GM19467 (cell line): ENCODE measurements around the gene CDK3.

Source experiments
- ATAC-seq: cut with Tn5 transposase; IDR thresholded peaks from one replicate; pipeline ENCODE4 v1.9.1; 2021; ENCODE audit warnings: mild to moderate bottlenecking, moderate library complexity; ENCODE audit not compliant: unreplicated experiment

Gene CDK3

DNA sequence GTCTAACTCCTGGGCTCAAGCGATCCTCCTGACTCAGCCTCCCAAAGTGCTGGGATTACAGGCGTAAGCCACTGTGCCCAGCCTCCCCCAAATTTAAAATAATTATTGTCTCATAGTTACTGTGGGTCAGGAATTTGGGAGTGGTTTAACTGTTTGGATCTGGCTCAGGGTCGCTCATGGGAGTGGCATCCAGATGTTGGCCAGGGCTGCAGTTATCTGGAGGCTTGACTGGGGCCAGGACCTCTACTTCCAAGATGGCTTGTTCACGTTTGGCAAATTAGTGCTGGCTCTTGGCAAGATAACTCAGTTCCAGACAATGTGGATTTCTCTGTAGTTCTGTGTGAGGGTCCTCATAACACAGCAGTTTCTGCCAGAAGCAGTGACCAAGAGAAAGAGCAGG is 13.6 kb upstream of the CDK3 start:
- no peak for ATAC-seq

DNA sequence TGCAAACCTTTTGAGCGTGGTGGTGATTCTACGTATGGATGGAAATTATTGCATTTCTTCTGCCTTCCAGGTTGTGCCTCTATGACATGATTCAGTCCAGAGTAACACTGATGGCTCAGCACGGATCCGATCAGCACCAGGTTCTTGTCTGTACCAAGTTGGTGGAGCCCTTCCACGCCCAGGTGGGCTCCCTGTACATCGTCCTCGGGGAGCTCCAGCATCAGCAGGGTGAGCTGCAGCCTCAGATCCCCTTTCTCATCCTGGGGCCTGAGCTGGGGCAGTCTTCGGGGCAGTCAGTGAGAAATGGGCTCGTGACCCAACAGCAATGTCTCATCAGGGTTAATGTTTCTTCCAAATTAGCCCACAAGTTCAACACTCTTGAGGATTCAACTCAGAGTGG is 9.3 kb upstream of the CDK3 start:
- no peak for ATAC-seq

DNA sequence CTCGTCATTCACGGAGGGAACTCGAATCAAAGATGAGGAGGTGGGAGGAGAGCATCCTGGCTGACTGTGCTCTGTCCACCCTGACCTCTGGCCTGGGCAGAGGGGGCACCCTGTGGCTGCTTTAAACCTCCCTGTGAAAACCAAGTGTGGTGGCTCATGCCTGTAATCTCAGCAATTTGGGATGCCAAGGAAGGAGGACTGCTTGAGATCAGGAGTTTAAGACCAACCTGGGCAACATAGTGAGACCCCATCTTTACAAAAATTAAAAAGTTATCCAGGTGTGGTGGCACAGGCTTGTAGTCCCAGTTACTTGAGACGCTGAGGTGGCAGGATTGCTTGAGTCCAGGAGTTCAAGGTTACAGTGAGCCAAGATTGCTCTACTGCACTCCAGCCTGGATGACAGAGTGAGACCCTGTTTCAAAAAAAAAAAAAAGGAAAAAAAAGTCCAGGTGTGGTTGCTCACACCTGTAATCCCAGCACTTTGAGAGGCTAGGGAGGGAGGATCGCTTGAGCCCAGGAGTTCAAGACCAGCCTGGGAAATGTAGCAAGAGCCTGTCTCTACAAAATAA is 5.8 kb upstream of the CDK3 start:
- ATAC-seq, result no peak

DNA sequence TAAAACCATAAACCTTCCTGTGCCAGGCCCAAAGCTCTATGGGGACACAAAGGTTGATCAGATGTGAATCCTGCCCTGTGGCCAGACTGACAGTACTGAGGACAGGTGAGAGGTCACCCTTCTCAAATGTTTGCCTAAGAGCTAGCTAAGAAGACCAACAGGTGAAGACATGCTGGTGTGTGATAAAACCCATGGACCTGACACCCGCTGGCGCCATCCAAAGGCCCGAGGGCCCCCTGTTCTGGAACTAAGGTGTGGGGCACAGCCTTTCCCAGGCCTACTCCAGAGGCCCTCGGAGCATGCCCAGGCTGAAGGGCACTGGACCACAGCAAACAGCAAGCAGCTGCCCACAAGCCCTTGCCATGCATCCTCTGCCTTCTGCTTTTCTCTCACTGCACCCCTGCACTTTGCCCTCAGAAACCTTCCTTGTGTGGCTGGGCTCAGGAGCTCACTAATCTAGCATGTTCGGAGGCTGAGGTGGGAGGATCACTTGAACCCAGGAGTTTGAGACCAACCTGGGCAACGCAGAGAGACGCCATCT is 5.2 kb upstream of the CDK3 start:
- ATAC-seq, result no peak

DNA sequence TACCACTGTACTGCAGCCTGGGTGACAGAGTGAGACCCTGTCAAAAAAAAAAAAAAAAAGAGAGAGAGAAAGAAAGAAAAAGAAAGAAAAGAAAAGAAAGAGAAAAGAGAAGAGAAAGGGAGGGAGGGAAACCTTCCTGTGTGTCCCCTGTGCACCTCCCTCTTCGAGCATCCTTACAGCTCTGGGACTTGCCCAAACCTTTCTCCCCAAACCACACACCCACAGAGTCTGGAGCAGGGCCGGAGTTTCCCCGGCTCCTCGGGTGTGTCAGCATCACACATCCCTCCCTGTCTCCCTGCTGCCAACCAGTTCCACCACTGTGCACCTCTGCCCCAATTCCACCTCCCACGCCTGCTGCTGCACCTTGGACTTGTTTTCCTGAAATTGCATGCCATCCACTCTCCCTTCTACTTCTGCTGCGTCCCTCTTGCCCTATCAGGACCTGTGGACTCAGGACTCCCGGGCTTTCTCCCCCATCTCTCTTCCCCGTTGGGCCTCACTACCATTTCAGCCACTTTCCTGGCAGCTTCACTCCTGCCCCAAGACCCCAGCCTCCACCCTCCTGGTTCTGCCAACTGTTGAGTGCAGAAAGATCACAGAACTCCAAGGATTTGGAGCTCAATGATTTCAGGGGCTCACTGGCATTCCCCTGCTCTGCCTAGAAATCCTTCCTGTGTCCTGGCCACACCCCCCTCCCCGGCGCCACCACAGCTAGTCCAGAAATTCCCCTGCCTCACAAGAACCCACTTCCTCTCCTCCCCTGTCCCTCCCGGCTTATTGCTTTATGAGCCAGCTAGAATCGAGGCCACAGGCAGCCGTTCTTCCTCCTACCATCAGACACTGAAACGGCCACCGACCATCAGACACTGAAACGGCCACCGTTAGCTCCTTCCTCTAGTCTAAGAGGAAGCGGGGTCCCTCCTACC is 3.7 kb upstream of the CDK3 start:
- ATAC-seq, result no peak

DNA sequence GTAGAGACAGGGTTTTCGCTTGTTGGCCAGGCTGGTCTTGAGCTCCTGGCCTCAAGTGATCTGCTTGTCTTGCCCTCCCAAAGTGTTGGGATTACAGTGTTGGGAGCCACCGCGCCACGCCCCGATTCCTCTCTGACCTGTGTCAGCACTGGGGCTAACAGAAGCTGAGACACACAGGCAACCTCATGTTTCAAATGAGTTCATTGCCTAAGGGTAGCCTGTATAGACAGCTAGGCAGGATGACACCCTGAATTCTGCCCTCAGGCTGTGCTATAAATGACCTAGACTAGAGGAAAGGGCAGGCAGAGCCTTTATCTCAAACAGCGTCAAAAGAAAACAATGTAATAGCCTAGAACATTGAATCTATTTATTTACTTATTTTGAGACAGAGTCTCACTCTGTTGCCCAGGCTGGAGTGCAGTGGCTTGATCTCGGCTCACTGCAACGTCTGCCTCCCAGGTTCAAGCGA is 2.3 kb upstream of the CDK3 start:
- ATAC-seq, result no peak

DNA sequence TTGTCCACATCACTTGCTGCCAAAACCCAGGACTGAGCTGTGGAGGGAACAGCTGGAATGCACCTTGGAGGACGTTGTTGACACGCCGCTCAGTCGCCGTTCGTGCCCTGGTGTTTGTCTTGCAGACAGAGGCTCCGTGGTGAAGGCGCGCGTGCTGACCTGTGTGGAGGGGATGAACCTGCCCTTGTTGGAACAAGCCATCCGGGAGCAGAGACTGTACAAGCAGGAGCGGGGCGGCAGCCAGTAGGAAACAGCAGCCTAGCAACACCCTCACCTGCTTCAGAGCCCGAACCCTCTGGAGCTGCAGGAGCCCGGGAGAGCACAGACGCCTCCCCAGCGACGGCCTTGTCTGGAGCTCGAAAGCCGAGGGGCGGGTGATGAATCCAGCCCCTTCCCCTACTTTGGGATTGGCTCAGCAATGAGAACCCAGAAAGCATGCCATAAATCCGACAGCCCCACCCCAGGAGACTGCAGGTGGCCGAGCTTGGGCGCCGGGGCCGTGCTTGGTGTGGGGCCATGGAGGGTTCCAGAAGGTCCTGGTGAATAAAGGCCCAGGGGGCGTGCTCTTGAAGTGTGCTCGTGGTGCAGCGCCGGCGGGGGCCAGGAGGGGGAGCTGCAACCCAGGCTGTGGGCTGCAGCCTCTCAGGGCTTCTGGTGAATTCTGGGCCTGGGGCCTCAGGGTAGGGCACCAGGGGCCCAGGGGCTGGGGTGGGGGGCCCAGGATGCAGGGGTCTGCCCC is 470 bp upstream of the CDK3 start:
- ATAC-seq, result no peak

DNA sequence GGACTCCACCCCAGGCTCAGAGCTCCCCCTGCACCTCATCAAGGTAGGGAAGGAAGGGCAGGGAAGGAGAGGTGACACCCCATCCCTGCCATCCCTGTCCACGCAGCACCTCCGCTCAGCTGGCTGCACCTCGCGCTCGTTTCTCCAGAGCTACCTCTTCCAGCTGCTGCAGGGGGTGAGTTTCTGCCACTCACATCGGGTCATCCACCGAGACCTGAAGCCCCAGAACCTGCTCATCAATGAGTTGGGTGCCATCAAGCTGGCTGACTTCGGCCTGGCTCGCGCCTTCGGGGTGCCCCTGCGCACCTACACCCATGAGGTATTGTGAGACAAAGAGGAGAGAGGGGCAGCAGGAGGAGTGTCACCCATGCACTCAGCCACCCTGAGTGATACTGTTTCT is 1.4 kb downstream of the CDK3 start:
- no peak for ATAC-seq

DNA sequence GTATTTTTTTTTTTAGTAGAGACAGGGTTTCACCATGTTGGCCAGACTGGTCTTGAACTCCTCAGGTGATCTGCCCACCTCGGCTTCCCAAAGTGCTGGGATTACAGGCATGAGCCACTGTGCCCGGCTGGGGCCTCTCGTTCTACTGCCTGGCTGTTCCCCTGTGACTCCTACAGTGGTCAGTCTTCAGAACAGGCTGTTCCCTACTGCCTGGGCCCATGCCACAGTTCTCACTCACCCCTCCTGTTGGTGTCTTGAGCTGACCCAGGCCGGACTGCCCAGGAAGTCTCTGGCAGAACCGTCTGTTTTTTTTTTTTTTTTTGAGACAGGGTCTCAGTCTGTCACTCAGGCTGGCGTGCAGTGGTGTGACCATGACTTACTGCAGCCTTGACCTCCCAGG is 3.3 kb downstream of the CDK3 start:
- ATAC-seq, result no peak

DNA sequence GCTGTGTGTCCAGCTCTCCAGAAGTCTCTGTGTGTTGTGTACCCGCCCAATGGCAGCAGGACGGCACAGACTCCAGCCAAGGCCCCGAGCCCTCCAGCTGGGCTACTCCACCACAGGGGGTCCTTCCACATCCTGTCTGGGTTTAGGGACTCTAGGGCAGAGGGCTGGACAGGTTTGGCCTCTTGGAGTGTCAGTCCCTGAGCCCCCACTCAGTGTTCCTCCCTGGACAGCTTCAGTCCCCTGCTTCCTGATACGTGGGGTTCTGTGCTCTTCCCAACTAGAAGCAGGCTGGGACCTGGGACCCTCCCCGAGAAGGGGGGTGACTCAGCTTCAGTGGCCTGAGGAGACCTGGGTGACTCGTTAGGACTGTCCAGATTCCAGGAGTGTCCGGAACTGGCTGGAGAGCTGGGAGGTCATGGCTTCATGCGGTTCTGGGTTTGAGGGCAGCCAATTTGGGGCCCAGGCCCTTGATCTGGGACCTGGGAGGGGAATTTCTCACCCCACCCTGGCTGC is 4.2 kb downstream of the CDK3 start:
- ATAC-seq, result no peak

DNA sequence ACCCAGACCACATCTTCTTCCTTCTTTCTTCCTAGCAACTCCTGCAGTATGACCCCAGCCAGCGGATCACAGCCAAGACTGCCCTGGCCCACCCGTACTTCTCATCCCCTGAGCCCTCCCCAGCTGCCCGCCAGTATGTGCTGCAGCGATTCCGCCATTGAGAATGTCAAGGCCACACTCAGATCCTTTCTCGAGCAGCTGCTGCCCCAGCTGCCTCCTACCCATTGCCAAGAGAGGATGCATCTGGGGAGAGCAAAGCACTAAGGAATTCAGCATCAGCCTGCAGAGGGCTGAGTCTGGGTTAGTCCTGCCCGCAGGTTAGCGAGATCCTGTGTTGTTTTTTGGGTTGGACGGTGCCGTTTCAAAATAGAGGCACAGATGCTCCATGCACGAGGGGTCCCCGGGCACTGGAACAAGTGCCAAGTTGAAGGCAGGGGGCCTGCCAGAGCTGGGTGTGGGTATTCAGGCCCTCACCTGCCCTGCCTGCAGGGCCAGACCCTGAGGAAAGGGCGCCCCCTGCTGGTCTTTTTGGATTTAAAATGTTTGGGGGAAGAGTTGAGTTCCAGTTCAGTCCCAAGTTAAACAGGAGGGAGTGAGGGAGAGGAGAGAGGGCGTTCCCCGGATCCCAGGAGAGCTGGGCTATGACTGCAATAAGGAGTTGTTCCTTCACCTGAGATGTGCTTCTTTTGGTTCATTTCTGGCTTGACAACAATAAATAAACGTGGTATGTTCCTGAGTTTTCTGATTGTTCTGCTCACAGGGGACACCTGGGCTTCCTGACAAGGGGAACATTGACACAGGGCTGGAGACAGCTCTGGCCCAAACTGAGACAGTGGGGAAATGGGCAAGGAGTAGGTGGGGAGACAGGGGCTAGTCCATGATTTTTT is 4.9 kb downstream of the CDK3 start:
- no peak for ATAC-seq

DNA sequence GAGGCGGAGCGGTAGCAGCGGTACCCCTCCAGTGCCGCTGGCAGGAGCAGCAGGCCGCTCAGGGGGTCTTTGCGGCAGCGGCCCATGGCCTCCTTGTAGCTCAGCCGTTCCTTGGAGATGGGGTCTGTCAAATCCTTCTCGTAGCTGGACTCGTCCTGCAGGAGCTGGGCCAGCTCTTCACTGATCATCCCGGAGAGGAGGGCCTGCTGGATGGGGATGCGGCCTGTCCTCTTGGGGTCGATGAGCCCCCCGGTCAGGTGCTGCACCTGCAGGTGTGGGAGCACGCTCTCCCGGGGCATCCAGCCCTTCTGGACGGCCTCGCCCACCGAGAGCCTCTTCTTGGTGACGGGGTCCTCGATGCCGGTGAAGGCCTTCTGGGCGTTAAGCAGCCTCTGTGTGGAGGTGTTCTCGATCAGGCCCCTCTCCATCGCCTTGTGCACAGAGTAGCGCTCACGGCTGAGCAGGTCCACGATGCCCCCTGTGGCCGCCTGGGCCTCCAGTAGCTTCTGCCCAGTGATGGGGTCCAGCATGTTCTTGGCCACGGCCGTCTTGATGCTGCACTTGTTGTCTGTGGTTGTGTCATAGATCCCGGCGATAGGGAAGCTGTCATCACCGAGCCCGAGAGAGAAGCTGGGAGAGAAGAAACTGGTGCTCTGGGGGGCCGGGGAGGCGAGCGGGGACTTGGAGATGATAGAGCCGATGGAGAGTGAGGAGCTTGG is 6.6 kb downstream of the CDK3 start:
- no peak for ATAC-seq

DNA sequence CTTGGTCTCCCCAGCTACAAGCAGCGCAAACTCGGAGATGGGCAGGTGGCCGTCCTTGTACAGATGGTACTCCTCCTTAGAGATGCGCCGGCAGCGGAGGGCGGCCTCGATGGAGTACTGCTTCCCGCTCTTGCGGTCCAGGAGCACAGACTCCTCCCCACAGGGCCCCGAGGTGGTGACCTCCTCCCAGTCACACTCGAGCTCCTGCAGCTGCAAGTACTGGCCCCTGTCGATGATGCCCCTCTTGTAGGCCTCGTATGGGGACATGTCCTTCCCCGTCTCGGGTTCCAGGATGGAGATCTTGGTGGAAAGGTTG is 7.2 kb downstream of the CDK3 start:
- no peak for ATAC-seq

DNA sequence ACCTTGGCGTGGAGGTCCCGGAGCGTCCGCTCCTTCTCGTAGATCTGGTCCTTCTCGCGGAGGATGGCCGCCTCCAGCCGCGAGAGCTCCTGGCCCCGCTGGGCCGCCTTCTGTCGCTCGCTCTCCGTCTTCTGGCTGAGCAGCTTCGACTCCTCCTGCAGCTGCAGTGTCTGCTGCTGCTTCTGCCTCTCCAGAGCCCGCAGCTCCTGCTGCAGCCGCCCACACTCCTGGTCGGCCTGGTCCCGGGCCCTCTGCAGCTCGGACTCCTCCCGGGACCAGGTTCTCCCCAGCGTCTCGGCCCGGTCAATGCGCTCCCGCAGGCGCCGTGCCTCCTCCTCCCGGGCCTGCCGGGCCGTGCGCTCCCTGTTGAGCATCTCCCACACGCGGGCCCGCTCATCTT is 7.6 kb downstream of the CDK3 start:
- no peak for ATAC-seq

DNA sequence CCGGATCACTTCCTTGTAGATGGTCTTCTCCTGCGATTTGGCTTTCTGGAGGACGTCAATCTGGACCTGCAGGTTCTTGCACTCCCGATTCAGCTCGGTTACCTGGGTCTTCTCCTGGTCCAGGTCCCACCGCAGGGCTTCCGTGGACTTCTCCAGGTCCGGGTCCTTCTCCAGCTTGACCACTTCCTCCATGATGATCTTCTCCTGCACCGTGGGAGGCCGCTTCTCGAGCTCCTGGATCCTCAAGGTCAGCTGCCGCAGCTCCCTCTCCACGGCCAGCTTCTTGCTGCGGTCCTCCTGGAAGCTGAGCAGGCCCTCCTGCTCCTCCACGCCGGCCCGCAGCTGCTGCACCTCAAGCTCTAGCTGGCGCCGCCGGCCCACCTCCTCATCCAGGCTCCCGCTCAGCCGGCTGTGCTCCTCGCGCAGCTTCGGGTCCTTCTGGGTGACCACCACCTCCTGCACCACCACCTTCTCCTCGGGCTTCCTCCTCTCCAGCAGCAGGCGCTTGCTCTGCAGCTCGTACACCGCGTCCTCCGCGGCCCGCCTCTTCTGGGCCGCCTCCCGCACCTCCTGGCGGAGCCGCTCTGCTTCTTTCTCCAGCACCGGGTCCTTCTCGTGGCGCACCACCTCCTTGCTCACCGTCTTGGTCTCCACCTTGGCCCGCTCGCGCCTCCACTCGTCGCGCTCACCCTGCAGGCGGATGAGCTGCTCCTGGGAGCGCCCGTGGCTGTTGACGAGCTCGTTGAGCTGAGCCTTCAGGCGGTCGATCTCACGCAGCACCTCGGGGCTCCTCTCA is 8.2 kb downstream of the CDK3 start:
- no peak for ATAC-seq

DNA sequence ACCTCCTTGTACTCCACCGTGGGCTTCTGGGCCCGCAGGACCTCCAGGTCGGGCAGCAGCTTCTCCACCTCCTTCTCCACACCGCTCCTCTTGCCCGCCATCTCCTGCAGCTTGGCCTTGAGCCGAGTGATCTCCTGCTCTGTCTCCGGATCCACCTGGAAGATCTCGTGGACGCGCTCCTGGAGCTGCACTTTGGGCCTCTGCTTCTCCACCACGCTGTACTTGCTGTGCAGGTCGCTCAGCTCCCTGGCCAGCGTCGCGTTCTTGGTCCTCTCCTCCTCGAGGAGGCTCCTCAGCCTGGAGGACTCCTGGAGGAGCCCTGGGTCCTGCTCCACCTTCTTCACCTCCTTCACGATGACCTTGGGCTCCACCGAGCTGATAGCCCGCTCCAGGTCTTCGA is 8.8 kb downstream of the CDK3 start:
- no peak for ATAC-seq

DNA sequence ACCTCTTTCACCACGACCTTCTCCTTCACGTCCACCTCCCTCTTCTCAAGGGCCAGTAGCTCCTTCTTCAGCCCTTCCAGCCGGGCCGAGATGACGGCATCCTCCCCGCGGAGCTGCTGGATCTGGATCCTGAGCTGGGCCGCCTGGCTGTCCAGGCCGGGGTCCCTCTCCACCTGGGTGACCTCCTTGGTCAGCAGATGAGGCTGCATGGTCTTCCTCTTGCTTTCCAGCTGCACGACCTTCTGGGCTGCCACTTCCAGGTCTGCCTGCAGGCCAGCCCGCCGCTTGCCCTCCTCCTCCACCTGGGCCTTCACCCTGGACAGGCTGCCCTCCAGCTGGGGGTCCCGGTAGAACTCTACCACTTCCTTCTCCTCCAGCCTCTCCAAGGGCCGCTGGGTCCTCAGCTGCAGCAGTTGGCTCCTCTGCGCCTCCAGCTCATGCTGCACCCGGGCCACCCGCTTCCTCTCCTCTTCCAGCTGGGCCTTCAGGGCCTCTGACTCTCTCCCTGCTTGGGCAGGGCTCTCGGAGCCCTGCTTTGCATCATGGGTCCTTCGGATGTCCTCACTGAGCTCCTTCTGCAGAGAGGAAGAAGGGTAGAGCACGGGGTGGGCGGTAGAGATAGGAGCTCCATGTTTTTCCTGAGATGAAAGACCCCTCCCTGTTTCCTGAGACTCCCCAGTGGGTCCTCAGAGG is 9.5 kb downstream of the CDK3 start:
- no peak for ATAC-seq

DNA sequence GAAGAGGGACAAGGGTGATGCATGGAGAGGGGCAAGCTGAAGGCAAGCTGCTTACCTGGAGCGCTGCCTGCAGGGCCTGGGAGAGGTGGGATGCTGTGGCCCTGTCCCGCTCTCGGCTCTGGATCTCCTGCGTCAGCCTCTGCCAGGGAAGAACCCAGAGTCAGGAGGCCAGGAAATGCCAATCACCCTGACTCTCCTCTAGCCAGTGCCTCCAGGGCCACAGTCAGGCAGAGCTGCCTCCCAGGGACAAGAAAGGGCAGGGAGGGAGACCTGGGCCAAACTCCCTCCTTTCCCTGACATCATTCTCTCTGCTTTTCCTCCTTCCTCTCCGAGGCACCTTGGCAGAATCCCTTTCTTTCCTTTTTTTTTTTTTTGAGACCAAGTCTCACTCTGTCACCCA is 11.3 kb downstream of the CDK3 start:
- ATAC-seq, result no peak
